GM10248 (cell line): Measurements from ENCODE around the gene MKRN2.
A peak's percentile ranks its signal among the peaks of the same experiment; 100 is the strongest.

Experiments used
- CTCF ChIA-PET: fragments of 300-600 bp; sonication (Branson Sonifier 250); formaldehyde crosslinking; extraction: SDS; loops from one replicate; lab custom pipeline; 2021; ENCODE audit warnings: antibody characterized with exemption; lab: Yijun Ruan, JAX
- POLR2A ChIA-PET: fragments of 350-650 bp; sonication (Branson Sonifier 250); formaldehyde crosslinking; extraction: SDS; loops from one replicate; lab custom pipeline; 2020; ENCODE audit warnings: antibody characterized with exemption; lab: Yijun Ruan, JAX
- DNase-seq: peaks from one replicate; pipeline ENCODE4 v3.0.0; 2012; ENCODE audit errors: extremely low spot score
- TF ChIP-seq, protein P1 (sequence below): IDR thresholded peaks from 2 replicates; pipeline ENCODE4 v1.5.1; 2012; ENCODE audit warnings: mild to moderate bottlenecking, low read depth; ENCODE audit errors: extremely low read depth, missing control alignments, control extremely low read depth

MKRN2 gene, protein sequence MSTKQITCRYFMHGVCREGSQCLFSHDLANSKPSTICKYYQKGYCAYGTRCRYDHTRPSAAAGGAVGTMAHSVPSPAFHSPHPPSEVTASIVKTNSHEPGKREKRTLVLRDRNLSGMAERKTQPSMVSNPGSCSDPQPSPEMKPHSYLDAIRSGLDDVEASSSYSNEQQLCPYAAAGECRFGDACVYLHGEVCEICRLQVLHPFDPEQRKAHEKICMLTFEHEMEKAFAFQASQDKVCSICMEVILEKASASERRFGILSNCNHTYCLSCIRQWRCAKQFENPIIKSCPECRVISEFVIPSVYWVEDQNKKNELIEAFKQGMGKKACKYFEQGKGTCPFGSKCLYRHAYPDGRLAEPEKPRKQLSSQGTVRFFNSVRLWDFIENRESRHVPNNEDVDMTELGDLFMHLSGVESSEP

DNA sequence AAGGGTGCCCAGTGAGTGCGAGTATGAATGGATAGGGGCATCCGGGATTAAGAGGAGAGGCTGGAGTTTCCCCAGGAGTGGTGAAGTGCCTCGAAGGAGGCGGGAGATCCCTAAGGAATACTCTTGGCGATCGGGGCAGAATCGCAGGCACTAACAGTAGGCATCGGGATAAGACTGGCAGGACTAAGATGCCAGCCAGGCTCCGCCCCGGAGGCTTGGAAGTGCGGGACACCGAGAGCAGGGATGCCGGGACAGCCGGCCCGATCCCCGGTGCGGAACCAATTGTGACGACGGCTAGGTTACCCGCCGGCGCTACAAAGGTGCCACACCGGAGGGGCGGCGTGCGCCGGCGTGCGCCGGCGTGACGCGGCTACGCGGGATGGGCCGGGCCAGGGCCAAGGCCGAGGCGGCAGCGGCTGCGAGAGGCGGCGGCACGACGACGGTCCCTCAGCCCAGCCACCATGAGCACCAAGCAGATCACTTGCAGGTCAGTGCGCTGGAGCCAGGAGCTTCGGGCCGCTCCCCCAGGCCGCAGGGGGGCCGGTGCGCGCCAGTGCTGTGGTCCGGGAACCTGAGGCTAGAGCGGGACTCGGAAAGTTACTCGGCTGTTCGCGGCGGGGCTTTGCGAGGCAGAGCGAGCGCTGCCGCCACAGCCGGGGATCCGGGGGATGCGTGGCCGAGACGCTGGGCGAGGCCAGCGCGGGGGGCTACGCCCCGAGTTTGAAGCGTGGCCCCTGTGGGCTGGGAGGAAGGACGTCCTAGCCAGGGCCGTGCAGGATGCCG, at the start of gene MKRN2:
TSS of gene MKRN2 (plus strand) at position 398 of the 783 bp plus-strand sequence. CDS start at position 462, 64 bp downstream.
- DNase-seq, result peak; percentile 90
- POLR2A ChIA-PET, result interaction anchor here (0.6 kb wide), 1 partner anchor 13 kb away, joined by 4 read pairs; no protein-coding TSS in a partner anchor
- TF ChIP-seq, protein P1, sequence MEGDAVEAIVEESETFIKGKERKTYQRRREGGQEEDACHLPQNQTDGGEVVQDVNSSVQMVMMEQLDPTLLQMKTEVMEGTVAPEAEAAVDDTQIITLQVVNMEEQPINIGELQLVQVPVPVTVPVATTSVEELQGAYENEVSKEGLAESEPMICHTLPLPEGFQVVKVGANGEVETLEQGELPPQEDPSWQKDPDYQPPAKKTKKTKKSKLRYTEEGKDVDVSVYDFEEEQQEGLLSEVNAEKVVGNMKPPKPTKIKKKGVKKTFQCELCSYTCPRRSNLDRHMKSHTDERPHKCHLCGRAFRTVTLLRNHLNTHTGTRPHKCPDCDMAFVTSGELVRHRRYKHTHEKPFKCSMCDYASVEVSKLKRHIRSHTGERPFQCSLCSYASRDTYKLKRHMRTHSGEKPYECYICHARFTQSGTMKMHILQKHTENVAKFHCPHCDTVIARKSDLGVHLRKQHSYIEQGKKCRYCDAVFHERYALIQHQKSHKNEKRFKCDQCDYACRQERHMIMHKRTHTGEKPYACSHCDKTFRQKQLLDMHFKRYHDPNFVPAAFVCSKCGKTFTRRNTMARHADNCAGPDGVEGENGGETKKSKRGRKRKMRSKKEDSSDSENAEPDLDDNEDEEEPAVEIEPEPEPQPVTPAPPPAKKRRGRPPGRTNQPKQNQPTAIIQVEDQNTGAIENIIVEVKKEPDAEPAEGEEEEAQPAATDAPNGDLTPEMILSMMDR, result no peak
- CTCF ChIA-PET, result interaction anchor here (1.8 kb wide), 1 partner anchor 284 kb away, joined by 5 read pairs; the partner anchor contains the start of gene RPL32

DNA sequence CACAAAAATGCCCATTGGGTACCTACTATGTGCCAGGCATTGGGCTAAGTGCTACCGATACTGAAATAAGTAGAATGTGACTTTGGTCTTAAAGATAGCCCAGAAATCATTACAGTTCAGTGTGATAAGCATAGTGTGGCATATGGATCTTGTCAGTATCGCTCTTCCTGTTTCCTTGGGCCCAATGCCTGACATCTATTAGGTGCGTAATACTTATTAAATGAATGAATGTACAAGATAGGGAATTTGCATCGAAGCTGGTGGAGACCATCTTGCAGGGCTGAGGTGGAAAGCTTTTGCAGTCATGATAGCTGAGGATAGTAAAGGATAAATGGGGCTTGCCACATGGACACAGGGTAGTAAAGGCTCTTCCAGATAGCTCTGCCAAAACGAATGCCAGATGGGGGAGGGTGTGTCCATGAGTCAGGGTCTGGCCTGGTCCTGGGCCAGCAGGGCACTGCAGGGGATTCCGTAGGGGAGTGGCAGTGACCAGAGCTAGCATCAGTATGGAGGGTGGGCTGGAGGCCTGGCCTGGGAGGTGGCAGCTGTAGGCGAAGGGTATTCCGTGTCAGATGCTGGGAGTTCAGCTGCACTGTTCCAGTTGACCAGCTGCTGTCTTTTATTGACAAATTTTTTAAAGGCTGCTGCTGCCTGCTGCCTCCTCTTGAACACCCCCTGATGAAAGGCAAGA, 49.2 kb upstream of the MKRN2 start:
- CTCF ChIA-PET, result interaction anchor here (1.2 to 2.1 kb wide), 4 partner anchors 13 to 39 kb away, joined by 3 to 9 read pairs (median 4); no protein-coding TSS in a partner anchor
- DNase-seq, result no peak
- POLR2A ChIA-PET, result no interaction called here
- TF ChIP-seq, protein P1, result no peak

DNA sequence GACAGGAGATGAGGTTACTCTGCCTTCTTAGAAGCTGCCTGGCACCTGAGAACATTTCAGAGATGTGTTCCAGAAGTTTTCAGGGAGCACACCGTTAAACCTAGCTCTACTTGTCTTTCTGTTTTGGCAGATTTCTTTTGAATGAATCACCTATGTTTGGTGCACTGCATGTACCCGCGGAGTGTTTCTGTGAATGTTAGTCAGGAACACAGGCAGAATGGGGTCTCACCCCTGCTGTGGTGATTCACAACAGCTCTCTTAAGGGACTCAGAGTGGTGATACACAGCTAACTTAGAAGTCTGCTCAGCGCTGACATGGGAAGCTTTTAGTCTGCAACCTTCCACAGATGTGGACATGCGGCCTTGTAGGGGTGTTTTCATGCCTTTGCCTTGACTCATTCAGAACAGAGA, 48.6 kb upstream of the MKRN2 start:
- CTCF ChIA-PET, result interaction anchor here (0.9 to 2.1 kb wide), 6 partner anchors 10 to 212 kb away, joined by 3 to 9 read pairs (median 4); no protein-coding TSS in a partner anchor
- DNase-seq, result no peak
- TF ChIP-seq, protein P1, result no peak
- POLR2A ChIA-PET, result no interaction called here

DNA sequence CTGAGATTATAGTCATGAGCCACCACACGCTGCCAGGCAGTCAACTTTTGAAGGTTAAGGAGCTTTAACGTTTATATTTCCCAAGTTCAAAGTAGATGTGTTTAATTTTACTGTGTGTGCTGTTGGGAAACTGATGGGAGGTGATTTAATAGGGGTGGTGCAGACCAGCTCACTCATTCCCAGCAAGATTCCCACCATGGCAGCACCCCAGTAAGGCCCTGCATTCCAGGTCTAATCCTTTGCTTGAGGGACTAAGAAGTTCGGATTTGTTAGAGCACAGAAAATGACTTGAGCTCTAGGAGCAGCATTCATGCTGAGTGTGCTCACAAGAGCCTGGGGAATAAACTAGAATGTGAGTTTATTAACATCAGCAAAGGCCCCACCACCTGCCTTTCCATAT, 47.4 kb upstream of the MKRN2 start:
- no peak for DNase-seq
- TF ChIP-seq, protein P1, result no peak
- ChIA-PET POLR2A (no interaction called here), CTCF (interaction anchor here (1.9 kb wide), 1 partner anchor 9 kb away, joined by 5 read pairs; no protein-coding TSS in a partner anchor)

DNA sequence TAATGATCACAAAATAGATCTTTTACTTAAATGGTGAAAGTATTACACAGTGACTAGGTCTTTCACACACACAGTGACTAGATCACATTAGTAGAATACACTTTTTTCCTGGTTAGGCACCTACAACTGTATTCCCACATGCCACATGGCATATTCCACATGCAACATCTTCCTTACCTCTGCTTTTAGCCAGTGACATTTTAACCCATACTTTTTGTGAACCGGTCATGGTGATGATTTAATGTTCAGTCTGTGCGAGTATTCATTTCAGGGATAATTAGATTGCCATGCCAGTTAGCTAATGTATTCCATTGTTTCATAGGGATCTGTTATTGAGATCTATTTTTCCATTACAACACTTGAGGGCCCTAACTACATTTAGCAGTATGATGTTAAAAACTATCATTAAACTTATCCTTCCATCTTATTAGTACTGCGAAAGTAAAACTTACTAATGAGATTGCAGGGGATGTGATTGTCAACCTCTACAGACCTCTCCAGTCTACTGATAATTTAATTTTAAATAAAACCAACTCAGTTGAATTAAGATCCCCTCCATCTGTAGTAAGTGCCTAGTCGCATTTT, 44.3 kb upstream of the MKRN2 start:
- ChIA-PET CTCF (interaction anchor here (0.8 to 1.5 kb wide), 3 partner anchors 17 to 41 kb away, joined by 3 read pairs; no protein-coding TSS in a partner anchor), POLR2A (no interaction called here)
- TF ChIP-seq, protein P1, result no peak
- no peak for DNase-seq
